Measurements from ENCODE around the gene MUTYH. TPM values are rescaled to one million over a fixed set of nuclear protein-coding genes. Genes with fewer than 3 reads are reported as not detected.

Gene MUTYH
- polyA plus RNA-seq, 1 donor from 2014 or later = 59.8 TPM

DNA sequence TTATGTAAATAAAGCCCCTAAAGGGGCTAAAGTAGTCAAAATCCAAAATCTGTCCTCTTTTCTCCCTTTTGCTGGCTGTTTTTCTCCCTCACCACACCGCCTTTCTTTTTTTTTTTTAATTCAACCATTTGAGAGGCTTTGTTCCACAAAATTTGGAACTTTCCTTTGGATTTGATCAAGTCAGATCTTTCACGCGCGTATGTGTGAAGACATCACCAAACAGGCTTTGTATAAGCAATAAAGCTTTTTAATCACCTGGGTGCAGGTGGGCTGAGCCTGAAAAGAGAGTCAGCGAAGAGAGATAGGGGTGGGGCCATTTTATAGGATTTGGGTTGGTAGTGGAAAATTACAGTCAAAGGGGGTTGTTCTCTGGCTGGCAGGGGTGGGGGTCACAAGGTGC lies 18.8 kb downstream of the MUTYH start:
- no peak for TF ChIP-seq EZH2 (IDR thresholded peaks at IDR 0.05; ENCODE audit: borderline replicate concordance, insufficient read depth, low read length, poor library complexity, severe bottlenecking)
- TF ChIP-seq, protein P1, sequence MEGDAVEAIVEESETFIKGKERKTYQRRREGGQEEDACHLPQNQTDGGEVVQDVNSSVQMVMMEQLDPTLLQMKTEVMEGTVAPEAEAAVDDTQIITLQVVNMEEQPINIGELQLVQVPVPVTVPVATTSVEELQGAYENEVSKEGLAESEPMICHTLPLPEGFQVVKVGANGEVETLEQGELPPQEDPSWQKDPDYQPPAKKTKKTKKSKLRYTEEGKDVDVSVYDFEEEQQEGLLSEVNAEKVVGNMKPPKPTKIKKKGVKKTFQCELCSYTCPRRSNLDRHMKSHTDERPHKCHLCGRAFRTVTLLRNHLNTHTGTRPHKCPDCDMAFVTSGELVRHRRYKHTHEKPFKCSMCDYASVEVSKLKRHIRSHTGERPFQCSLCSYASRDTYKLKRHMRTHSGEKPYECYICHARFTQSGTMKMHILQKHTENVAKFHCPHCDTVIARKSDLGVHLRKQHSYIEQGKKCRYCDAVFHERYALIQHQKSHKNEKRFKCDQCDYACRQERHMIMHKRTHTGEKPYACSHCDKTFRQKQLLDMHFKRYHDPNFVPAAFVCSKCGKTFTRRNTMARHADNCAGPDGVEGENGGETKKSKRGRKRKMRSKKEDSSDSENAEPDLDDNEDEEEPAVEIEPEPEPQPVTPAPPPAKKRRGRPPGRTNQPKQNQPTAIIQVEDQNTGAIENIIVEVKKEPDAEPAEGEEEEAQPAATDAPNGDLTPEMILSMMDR (IDR thresholded peaks at IDR 0.05; ENCODE audit: poor library complexity, severe bottlenecking) = no peak
- H3K27ac ChIP-seq (ENCODE audit: low read length) = no peak overlapping the region
- no peaks in the 10 kb centered on the region for H3K9me3 ChIP-seq (ENCODE audit: low read length)
- no peak overlapping the region for H3K4me2 ChIP-seq (ENCODE audit: low read length)
- H3F3A ChIP-seq (ENCODE audit: insufficient read depth, low read length, poor library complexity, severe bottlenecking) = no peaks in the 10 kb centered on the region
- H4K20me1 ChIP-seq (ENCODE audit: insufficient read depth) = no peaks in the 10 kb centered on the region
- no peaks in the 10 kb centered on the region for H3K27me3 ChIP-seq (ENCODE audit: insufficient read depth, low read depth, low read length)
- no peaks in the 10 kb centered on the region for H3K79me2 ChIP-seq (replicated peaks; ENCODE audit: insufficient read depth, low read length)
- H3K36me3 ChIP-seq (ENCODE audit: insufficient read depth, low read length) = no peaks in the 10 kb centered on the region
- H2AFZ ChIP-seq (ENCODE audit: low read depth, low read length) = no peak overlapping the region
- no peak overlapping the region for H3K9ac ChIP-seq (ENCODE audit: low read length)
- H3K4me3 ChIP-seq (ENCODE audit: low read length) = no peak overlapping the region
- H3K9me2 ChIP-seq (ENCODE audit: insufficient read depth, low read length) = no peaks in the 10 kb centered on the region

DNA sequence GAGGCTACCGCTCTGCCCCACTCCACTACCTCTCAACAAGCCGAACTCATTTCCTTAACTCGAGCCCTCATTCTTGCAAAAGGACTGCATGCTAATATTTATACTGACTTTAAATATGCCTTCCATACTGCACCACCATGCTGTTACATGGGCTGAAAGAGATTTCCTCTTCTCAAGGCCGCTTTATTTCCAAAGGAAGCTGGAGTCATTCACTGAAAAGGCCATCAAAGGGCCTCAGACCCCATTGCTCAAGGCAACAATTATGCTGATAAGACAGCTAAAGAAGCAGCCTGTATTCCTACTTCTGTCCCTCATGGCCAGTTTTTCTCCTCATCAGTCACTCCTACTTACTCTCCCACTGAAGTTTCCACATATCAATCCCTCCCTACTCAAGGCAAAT lies 20.5 kb downstream of the MUTYH start:
- Histone ChIP-seq H3K27me3 (ENCODE audit: insufficient read depth, low read depth, low read length) (no peaks in the 10 kb centered on the region), H3F3A (ENCODE audit: insufficient read depth, low read length, poor library complexity, severe bottlenecking) (no peaks in the 10 kb centered on the region), H3K9me3 (ENCODE audit: low read length) (no peaks in the 10 kb centered on the region), H3K4me3 (ENCODE audit: low read length) (no peak overlapping the region), H2AFZ (ENCODE audit: low read depth, low read length) (no peak overlapping the region), H3K27ac (ENCODE audit: low read length) (no peak overlapping the region), H3K9me2 (ENCODE audit: insufficient read depth, low read length) (no peaks in the 10 kb centered on the region), H3K36me3 (ENCODE audit: insufficient read depth, low read length) (no peaks in the 10 kb centered on the region), H3K79me2 (replicated peaks; ENCODE audit: insufficient read depth, low read length) (no peaks in the 10 kb centered on the region), H4K20me1 (ENCODE audit: insufficient read depth) (no peaks in the 10 kb centered on the region), H3K4me2 (ENCODE audit: low read length) (no peak overlapping the region), H3K9ac (ENCODE audit: low read length) (no peak overlapping the region)
- TF ChIP-seq POLR2AphosphoS5 (IDR thresholded peaks at IDR 0.05) (no peak), MXI1 (conservative IDR thresholded peaks at IDR 0.05; ENCODE audit: poor library complexity, severe bottlenecking) (no peak), EP300 (conservative IDR thresholded peaks at IDR 0.05; ENCODE audit: poor library complexity, severe bottlenecking) (no peak), RAD21 (conservative IDR thresholded peaks at IDR 0.05) (no peak), EZH2 (IDR thresholded peaks at IDR 0.05; ENCODE audit: borderline replicate concordance, insufficient read depth, low read length, poor library complexity, severe bottlenecking) (no peak), SMC3 (conservative IDR thresholded peaks at IDR 0.05; ENCODE audit: poor library complexity) (no peak), TAF1 (IDR thresholded peaks at IDR 0.05; ENCODE audit: low read depth) (no peak)
- TF ChIP-seq, protein P1 (IDR thresholded peaks at IDR 0.05; ENCODE audit: poor library complexity, severe bottlenecking) = no peak
- TF ChIP-seq, protein P2, sequence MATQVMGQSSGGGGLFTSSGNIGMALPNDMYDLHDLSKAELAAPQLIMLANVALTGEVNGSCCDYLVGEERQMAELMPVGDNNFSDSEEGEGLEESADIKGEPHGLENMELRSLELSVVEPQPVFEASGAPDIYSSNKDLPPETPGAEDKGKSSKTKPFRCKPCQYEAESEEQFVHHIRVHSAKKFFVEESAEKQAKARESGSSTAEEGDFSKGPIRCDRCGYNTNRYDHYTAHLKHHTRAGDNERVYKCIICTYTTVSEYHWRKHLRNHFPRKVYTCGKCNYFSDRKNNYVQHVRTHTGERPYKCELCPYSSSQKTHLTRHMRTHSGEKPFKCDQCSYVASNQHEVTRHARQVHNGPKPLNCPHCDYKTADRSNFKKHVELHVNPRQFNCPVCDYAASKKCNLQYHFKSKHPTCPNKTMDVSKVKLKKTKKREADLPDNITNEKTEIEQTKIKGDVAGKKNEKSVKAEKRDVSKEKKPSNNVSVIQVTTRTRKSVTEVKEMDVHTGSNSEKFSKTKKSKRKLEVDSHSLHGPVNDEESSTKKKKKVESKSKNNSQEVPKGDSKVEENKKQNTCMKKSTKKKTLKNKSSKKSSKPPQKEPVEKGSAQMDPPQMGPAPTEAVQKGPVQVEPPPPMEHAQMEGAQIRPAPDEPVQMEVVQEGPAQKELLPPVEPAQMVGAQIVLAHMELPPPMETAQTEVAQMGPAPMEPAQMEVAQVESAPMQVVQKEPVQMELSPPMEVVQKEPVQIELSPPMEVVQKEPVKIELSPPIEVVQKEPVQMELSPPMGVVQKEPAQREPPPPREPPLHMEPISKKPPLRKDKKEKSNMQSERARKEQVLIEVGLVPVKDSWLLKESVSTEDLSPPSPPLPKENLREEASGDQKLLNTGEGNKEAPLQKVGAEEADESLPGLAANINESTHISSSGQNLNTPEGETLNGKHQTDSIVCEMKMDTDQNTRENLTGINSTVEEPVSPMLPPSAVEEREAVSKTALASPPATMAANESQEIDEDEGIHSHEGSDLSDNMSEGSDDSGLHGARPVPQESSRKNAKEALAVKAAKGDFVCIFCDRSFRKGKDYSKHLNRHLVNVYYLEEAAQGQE (IDR thresholded peaks at IDR 0.05; ENCODE audit: borderline replicate concordance) = no peak
